HG03159 (cell line): Measurements from ENCODE around the gene S100A7.
"Not testable (repeated sequence)": the region's sequence is repeated elsewhere in the genome, so short reads cannot be mapped to it uniquely, and the experiment has no call there.

Experiments
- ATAC-seq: cut with Tn5 transposase; IDR thresholded peaks from one replicate; pipeline ENCODE4 v1.9.1; 2021; ENCODE audit warnings: mild to moderate bottlenecking, moderate library complexity; ENCODE audit not compliant: unreplicated experiment

Gene S100A7

DNA sequence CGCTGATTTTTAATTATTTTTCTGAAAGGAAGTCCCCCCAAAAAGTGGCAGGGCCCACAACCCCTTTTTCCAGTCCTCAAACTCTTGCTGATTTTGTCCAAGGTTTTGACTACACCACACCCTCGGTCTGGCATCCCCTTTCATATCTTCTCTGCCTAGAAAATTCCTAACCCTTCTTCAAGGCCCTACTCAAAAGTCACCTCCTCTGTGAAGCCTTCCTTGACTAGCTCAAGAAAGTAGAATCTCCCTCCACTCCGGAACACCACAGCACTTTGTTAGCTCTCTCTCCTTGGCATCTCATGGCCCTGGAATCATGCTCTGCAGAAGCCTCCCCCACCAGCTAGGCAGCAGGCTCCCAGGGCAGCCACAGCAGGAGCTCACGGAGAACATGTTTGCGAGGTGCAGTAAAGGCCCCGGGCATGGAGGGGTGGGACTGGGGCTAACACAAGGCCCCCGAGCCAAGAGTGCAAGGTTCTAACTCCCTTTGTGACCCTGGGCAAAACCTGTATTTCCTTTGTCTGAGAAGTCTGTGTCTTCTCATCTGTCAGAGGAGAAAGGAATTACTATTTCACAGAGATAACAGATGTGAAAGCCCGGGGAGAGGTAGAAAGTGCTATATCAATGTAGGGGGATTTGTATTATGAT, 17.7 kb upstream of the S100A7 start:
- no peak for ATAC-seq

DNA sequence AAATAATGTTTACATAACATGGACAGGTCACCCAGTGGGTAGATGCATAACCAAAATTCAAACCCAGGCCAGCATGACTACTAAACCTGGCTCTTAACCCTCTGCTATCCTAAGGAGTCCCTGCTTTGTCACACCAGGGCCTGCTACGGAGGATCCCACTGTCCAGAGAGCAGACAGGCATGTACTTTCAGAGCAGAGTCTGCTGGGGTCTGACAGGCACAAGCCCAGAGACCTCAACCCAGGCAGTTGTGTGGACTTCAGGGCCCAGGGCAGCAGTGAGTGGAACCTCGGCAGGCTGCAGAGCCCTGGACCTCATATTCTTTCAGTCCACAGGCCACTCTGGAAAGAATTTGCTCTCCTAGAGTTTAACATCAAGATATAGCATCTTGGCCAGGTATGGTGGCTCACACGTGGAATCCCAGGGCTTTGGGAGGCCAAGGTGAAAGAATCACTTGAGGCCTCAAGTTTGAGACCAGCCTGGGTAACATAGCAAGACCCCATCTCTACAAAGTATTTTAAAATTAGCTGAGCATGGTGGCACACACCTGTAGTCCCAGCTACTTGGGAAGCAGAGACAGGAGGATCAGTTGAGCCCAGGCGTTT, 16.1 kb upstream of the S100A7 start:
- no peak for ATAC-seq

DNA sequence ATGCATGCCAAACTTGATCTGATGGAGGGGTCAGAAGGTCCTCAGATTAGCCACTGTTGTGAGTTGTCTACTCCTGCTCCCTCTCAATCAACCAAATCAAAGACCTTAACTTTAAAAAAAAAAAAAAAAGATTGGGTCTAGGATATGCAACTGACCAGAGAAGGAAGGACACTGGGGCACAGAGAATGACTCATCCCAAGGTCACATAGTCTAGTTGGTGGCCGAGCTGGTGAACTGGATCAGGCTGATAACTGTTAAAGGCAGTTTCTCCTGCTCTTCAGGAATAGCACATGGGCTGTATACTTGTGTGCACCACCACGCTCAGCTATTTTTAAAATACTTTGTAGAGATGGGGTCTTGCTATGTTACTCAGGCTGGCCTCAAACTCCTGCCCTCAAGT, 14.8 kb upstream of the S100A7 start:
- no peak for ATAC-seq

DNA sequence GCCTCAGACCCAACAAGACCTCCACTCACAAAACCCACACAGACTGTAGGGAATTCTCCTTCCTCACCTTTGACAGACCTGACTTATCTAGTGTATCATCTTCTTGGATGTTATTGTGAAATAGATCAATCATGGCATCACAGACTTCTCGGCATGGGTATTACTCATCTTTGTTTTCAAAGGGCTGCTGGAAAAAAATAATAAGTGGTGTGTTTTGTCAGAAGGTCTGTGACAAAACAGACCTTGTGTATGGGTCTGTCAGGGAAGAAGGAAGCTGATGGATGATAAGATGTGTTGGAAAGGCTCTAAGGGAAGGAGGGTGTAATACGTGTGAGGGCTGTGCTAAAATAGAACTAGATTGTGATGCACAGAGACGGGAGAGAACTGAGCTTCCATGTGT, 13.9 kb upstream of the S100A7 start:
- ATAC-seq: no peak

DNA sequence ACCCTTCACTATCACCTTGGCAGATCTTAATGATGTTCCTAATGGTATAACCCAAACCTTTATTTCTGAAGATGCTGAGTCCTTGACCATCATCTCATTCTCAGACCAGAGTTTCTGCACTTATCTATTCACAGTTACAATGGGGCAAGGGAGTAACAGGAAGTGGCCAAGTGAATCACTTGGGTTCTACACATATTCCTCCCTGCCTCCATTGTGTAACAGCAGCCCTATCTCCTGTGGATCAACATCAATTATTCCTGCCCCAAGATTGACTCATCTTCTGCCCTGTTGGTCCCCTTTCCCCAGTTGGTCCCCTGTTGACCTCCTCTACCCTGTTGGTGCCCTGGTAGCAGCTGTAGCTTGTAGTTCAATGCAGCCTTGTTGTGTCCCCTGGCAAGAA, 10.3 kb upstream of the S100A7 start:
- no peak for ATAC-seq

DNA sequence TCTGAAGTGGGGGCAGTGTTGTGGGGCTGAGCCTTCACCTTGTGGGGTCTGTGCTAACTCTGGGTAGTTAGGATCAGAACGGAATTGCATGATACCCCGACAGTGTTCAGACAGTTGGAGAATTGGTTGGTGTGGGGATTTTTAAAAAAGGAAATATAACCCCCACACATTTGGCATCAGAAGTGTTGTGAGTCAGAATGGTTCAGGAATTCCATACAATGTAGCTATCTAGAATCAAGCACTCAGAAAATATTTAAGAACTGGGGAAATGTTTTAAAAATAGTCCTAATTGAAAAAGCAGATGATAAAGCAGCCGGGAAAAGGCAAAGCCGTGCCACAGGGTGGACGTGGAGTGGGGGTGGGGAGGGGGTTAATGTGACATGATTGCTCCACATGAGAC, 6.5 kb upstream of the S100A7 start:
- no peak for ATAC-seq

DNA sequence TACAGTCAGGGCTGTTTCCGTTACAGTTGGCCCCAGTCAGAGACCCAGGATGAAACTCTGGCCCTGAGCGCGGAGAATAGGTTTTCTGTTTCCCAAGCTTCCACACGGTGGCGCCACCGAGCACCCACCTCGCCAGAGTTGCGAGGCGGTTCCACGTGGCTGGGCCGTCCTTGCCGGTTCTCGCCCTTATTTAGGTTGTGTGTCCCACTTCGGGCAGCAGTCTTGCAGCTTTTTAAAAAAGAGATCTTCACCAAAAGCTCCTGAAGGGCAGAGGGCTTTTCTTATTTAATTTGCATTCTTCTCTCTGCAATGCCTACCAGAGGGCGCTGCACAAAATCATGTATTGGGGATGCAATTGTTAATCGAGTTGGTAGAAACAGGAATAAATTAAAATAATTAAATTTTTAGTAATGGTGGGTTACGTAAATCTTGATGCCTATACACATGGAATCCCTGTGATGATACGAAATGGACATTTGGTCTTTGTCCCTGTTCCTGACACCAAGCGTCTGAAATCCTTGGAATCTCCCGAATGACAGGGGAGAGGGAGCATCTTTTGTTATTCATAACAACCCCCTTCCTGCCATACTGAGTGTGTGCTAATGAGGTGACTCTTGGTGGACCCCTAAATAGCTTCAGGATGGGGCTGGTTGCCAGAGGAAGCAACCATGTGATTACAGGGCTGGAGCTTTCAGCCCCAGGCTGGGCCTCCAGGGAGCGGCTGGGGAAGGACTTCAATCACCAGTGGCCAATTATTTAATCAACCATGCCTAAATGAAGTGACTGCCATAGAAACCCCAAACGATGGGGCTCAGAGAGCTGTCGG, 5.6 kb upstream of the S100A7 start:
- ATAC-seq: peak; percentile 58

DNA sequence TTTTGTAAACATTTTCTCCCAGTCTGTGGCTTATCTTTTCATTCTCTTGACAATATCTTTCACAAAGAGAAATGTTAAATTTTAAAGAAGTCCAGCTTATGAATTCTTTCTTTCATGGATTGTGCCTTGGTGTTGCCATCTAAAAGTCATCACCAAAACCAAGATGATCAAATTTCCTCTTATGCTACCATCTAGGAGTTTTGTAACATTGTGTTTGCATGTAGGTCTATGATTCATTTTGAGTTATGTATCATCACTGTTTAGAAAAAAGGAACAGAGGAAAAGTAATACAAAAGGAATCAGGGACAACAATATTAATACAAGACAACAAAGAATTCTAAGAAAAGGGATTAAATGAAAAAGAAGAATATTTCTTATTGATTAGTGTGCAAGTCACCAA, 2.3 kb upstream of the S100A7 start:
- not testable (repeated sequence) for ATAC-seq

DNA sequence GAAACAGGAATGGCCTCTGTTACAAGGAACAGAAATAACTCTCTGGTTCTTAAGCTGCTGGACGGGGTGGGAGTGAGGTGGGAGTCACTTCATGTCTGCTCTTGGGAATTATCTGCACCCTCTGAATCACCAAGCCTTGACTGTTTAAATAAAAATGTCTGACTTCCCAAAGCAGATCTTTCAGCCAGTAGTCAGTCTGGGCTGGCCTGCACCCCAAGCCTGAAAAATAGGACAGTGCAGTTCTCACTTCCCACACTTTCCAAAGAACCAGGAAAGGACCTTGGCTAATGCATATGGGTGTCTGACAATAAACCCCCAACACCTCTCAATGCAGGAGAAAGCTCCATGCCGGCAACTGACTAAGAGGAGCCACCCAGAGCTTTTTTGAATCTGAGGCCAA, 796 bp downstream of the S100A7 start:
- ATAC-seq: no peak

DNA sequence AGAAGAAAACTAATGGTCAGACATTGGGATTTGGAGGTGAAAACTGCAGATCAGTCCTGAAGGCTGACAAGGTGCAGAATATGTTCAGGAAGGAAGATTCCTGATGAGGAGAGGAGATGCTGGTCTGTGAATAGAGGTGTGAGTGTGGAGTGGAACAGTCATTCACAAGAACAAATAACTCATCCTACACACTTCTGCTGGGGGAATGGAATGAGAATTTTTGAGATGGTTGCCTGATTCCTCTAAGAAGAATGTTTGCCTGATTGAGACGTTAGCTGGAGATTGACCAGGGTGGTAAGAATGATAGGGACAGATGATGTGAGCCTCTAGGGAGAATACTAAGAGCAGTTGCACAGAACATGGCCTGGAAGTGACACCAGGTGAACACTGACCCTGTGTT, 4.1 kb downstream of the S100A7 start:
- ATAC-seq: no peak

DNA sequence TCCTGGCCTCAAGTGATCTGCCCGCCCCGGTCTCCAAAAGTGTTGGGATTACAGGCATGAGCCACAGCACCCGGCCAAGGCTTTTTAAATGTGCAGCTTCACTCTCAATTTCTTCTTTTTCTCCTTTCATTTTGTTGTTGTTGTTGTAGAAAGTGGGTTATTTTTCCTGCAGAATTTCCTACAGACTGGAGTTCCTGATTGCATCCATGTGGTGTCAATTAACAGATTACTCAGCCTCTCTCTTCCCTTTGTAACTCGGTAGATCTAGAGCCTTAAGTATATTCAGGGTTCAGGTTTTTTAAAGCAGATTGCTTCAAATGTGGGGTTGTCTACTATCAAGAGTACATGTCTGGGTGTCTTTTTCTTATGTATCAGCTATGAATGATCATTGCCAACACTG, 11.6 kb downstream of the S100A7 start:
- not testable (repeated sequence) for ATAC-seq

DNA sequence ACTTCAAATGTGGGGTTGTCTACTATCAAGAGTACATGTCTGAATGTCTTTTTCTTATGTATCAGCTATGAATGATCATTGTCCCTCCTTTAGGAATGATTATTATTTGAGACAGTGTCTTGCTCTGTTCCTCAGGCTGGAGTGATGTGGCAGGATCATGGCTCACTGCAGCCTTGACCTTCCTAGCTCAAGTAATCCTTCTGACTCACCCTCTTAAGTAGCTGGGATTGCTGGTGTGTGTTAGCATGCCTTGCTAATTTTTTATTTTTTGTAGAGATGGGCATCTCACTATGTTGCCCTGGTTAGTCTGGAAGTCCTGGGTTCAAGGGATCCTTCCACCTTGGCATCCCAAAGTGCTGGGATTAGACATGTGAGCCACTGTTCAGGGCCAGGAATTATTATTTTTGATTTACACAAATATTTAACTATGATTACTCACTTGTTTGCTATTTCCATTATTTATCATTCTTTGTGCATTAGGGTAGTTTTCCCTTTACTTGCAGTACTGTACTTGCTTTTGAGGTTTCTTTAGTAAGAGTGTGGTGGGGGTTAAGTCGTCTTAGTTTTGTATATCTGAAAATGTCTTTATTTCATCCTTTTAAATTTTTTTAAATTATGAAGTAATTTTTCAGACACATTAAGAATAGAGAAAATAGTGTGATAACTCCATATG, 12.8 kb downstream of the S100A7 start:
- ATAC-seq: no peak

DNA sequence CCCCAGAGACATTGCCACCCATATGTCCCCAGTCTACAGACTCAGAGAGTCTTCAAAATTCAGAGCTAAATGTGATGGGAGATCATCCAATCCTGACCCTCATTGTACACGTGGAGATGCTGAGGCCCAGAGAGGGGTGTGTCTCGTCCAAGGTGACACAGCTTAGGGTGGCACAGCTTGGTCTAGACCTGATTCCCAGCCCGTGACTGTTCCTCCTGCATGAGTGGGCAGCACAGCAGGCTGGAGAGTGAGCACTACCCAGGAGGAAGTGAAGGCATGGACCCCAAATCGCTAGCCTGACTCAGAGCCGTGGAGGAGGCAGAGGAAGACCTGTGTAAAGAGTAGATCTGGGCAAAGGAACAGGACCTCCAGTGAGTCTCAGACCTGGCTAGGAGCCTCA, 16.4 kb downstream of the S100A7 start:
- no peak for ATAC-seq

DNA sequence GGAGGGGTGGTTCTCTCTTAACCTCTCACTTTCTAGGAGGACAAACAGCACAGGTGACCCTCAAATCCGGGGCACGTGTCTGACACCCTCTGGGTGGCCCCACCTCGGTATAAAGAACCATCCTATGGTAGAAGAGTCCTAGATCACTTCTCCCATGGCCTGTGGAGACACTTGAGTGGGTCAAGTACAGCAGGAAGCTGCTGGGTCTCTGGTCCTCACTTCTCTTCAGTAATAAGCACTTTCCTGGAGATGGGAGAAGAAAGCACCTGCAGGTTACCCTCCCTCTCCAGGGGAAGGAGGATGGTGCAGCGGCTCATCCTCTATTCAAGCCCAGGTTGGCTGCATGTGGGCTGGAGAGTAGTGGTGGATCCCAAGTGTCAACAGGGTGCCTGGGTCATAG, 17.0 kb downstream of the S100A7 start:
- no peak for ATAC-seq

DNA sequence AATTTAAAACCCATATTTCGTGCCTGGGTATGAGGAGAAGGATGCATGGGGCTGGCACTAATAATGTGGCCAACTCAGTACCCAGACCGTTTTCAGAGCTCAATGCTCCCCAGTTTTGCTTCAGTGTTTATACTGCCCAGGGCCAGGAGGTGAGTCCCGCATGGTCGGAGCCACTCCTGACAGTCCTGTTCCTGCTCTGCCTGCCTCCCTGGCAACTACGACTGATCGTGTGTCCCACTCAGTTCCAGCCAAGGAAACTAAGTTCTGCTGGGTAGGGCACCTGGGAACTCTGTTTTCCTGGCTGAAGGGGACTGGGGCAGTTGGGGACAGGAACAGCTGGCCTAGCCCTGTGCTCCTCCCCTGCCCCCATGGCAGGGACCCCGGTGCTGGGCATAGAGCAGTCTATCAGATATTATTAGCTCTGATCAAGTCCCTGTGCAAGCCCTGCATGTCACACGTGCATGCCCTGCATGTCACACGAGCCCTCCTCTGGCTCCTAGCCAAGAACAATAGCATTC, 19.2 kb downstream of the S100A7 start:
- ATAC-seq: no peak

DNA sequence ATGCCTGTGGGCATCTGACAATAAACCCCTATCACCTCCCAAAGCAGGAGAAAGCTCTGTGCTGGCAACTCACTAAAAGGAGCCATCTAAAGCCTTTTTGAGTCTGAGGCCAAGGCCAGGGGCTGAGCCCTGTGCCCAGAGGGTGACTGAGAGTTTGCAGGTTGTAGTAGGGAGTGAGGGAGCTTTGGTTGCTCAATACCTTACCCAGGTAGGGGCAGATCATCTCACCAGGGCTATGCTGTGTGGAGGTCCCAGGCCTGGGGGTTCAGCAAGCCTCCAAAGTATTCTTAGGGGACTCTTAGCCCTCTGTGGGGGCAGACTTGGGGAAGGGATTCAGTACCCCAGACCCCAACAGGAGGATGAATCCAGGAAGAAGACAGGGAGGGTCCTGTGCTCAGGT, 21.2 kb downstream of the S100A7 start:
- no peak for ATAC-seq

DNA sequence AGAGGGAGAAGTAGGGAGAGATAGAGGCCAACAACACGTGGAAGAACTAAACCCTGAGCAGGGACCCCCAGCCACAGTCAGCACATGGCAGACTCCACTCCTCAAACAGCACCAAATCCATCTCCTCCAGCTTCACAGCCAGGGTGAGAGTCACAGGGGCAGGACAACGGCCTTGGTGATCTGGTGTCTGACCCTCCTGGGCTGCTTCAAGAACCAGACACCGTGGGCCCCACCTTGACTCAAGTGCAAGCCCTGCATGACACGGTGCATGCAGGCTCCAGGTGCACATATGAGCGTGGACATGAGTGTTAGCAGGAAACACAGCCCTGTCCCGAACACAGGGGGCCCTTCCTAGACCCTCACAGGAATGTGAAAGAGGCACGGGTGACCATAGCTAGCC, 21.9 kb downstream of the S100A7 start:
- no peak for ATAC-seq

DNA sequence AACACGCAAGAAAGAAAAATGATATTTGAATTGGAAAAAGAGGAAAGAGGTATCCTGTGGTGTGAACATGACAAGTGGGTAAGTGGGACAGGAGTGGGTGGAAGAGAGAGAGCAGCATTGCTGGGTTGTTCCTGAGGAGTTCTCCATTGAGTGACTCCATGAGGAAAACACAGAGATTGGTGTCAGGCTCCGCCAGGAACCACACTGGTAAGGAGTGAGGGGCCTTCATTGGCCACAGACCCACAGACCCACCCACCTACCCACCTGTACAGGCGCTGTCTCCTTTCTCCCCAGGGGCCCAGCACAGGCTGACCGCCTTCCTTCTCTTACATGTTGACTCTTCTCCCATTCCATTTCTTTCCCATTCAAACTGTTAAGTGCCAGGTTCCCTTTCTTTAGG, 23.2 kb downstream of the S100A7 start:
- ATAC-seq: no peak

DNA sequence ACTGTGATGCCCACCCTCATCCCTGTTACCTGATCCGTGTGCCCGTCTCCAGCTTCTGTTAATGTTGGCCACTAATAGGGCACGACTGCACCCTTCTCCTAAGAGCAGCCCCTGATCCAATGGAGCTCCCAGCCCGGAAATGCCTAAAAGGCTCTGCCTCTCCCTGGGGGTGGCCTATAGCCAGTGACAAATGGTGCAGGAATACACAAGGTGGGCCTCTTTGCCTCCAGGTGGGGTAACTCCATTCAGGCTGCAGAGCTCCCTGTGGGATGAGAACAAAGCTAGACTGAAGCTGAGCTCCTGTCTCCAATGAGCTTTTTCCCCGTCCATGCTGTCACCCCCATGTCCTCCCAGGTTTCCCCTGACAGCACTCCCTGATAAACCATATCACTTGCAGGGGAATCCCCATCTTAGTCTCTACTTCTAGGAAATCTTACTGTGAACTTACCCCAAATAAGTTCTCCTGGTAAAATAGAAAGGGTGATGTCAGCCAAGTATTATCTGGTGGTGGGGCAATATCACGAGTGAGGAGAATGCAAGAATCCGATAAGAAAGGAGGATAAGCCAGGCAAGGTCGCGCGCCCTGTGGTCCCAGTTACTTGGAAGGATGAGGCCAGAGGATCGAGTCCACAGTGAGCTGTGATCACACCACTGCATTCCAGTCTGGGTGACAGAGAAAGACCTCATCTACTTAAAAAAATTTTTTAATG, 25.6 kb downstream of the S100A7 start:
- ATAC-seq: no peak

DNA sequence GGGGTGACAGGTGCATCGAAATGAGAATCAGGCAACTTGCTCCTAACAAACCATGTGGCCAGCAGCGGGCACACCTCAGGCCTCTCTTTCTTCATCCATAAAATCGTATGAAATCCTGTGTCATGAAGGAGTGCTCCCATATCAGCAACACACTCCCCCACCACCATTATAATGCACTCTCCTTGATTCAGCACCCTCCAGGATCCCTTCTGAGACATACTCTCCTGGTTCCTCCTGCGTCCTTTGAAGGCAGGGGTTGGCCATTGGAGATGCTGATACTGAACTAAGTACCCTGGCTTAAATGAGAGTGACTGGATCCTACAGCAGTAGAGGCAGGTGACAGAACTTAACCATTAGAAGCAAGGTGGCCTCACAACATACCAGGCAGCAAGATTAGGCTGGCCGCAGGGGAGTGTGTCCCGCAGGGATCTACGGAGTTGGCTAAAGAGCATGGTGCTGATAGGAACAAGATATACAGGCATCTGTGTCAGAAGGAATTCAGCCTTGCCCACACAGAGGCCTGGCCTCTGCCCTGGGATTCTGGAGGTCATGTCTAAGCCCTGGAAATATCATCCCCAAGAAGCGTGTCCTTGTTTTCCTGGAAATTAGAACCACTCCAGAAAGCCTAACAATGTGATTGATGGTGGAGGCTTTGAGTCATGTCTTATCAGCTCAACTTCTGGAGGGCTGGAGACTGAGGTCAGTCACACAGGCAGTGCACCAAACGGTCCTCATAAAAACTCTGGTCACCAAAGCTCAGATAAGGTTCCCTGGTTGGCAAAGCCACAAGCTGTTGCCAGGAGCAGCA, 27.4 kb downstream of the S100A7 start:
- no peak for ATAC-seq
